GM21390 (cell line): Measurements from ENCODE around the gene BRMS1.
"Not testable (repeated sequence)": the region's sequence is repeated elsewhere in the genome, so short reads cannot be mapped to it uniquely, and the experiment has no call there.

ENCODE experiments used
- ATAC-seq: cut with Tn5 transposase; IDR thresholded peaks from one replicate; pipeline ENCODE4 v1.9.1; 2021; ENCODE audit not compliant: unreplicated experiment

The BRMS1 gene

GRCh38 chr11:66326261-66327111, 18.4 kb downstream of the BRMS1 start:
- ATAC-seq = no peak

- no peak for ATAC-seq
These were observed 19.6 kb downstream of the BRMS1 start for GRCh38 chr11:66325263-66325671.

- ATAC-seq = no peak
These were observed 20.2 kb downstream of the BRMS1 start for GRCh38 chr11:66324664-66325063.

GRCh38 chr11:66323684-66324083, 21.2 kb downstream of the BRMS1 start:
- no peak for ATAC-seq

- no peak for ATAC-seq
These were observed 22.0 kb downstream of the BRMS1 start for GRCh38 chr11:66322732-66323427.

- no peak for ATAC-seq
These were observed 23.3 kb downstream of the BRMS1 start for GRCh38 chr11:66321606-66322005.

GRCh38 chr11:66320748-66321147, 24.2 kb downstream of the BRMS1 start:
- not testable (repeated sequence) for ATAC-seq

- ATAC-seq = not testable (repeated sequence)
These were observed 24.6 kb downstream of the BRMS1 start for GRCh38 chr11:66320289-66320688.

- no peak for ATAC-seq
These were observed 26.3 kb downstream of the BRMS1 start for GRCh38 chr11:66318600-66318970.

GRCh38 chr11:66317723-66318599, 26.9 kb downstream of the BRMS1 start:
- ATAC-seq = no peak

- ATAC-seq = no peak
These were observed 27.6 kb downstream of the BRMS1 start for GRCh38 chr11:66317322-66317722.

GRCh38 chr11:66316849-66317251, 28.1 kb downstream of the BRMS1 start, which contains the start of gene CD248:
TSS of gene CD248 (minus strand) at chr11:66317044. CDS start at chr11:66317027, 17 bp downstream.
- ATAC-seq = no peak

GRCh38 chr11:66315921-66316811, 28.7 kb downstream of the BRMS1 start:
- ATAC-seq = no peak

- no peak for ATAC-seq
These were observed 29.4 kb downstream of the BRMS1 start for GRCh38 chr11:66315498-66315885.

GRCh38 chr11:66314561-66315497, 30.1 kb downstream of the BRMS1 start:
- ATAC-seq = no peak

- ATAC-seq = no peak
These were observed 30.8 kb downstream of the BRMS1 start for GRCh38 chr11:66314186-66314501.

GRCh38 chr11:66313321-66314185, 31.4 kb downstream of the BRMS1 start:
- ATAC-seq = no peak

- peak; percentile 46 for ATAC-seq
These were observed 32.2 kb downstream of the BRMS1 start for GRCh38 chr11:66312549-66313320.
